Heart right ventricle (tissue), 16 donors: ENCODE measurements around the gene TMEM11. TPM values are rescaled to one million over a fixed set of nuclear protein-coding genes. Genes with fewer than 3 reads are reported as not detected.
A peak's percentile ranks its signal among the peaks of the same experiment; 100 is the strongest.

Experiments used
- ATAC-seq, 8 donors: fragments of 200-7000 bp; cut with Tn5 transposase; one replicate each; pipeline ENCODE4 v1.9.1; 2020; ENCODE audit warnings: mild to moderate bottlenecking in 8 of 8, moderate library complexity in 8 of 8, moderate number of reproducible peaks in 1 of 8
- DNase-seq, 2 donors: peaks; one replicate each; pipeline ENCODE4 v3.0.0-alpha.2; 2020
- H3K27ac ChIP-seq, 10 donors: fragments of 200-600 bp; sonication (generic) in 2 of 10; one replicate each; pipeline versions ENCODE4 v1.5.0 to v1.8.0; 2020 to 2022; ENCODE audit warnings: mild to moderate bottlenecking in 3 of 10
- H3K27me3 ChIP-seq, 7 donors: fragments of 200-600 bp; one replicate each; pipeline ENCODE4 v1.8.0; 2021 to 2022; ENCODE audit warnings: mild to moderate bottlenecking in 2 of 7
- H3K36me3 ChIP-seq, 9 donors: fragments of 200-600 bp; sonication (generic) in 1 of 9; one replicate each; pipeline versions ENCODE4 v1.5.0 to v1.8.0; 2020 to 2022; ENCODE audit warnings: mild to moderate bottlenecking in 2 of 9
- H3K4me1 ChIP-seq, 9 donors: fragments of 200-600 bp; sonication (generic) in 1 of 9; one replicate each; pipeline versions ENCODE4 v1.5.0 to v1.8.0; 2020 to 2022; ENCODE audit warnings: mild to moderate bottlenecking in 4 of 9
- H3K4me3 ChIP-seq, 10 donors: fragments of 200-600 bp; sonication (generic) in 2 of 10; one replicate each; pipeline versions ENCODE4 v1.5.0 to v1.8.0; 2020 to 2022; ENCODE audit warnings: mild to moderate bottlenecking in 7 of 10, moderate library complexity in 2 of 10
- H3K9me3 ChIP-seq, 11 donors: fragments of 200-600 bp in 10 of 11; sonication (generic) in 2 of 11; one replicate each; pipeline versions ENCODE4 v1.5.0 to v1.8.0; 2013 to 2022; ENCODE audit warnings: mild to moderate bottlenecking in 2 of 11, control low read depth in 1 of 11, moderate library complexity in 1 of 11
- WGBS, 2 donors: extraction: QIAGEN DNeasy Blood & Tissue Kit; methylation state at CpG; one replicate each; pipeline ENCODE4 v1.1.7; 2013; ENCODE audit warnings: inconsistent platforms in 1 of 2; 5-methylcytosine and 5-hydroxymethylcytosine counted together
- intact Hi-C, 10 donors: fragments of 100-400 bp; cut with DNase I; formaldehyde crosslinking; loops; one replicate each; pipeline versions ENCODE4 v1.11.1 to v1.14.2; 2022
- polyA plus RNA-seq, 2 donors: library from polyadenylated mRNA; stranded (reverse); fragments of 200-250 nt; gene quantifications; one replicate each; pipeline ENCODE4 v1.2.3, GENCODE V29; 2013
- total RNA-seq, 10 donors: library from RNA; stranded (reverse); fragmentation: NEBNext Ultra II Directional in 3 of 10; extraction: Animal tissue kit (Norgen Biotek cat#: 25700) in 3 of 10; gene quantifications; one replicate each; pipeline versions ENCODE4 v1.2.1 to v1.2.4, GENCODE V29; 2021 to 2023
- TF ChIP-seq, protein P1 (sequence below), 9 donors: fragments of 200-600 bp; sonication (generic) in 2 of 9; IDR thresholded peaks; one replicate each; pipeline versions ENCODE4 v1.5.0 to v1.8.0; 2021 to 2022; ENCODE audit warnings: antibody characterized with exemption in 9 of 9, mild to moderate bottlenecking in 5 of 9, moderate library complexity in 1 of 9
- donor health status: Arrhythmogenic right ventricular cardiomyopathy.
- donor health status: ischemic (EF 13 %, LVEDD 7.1; RV severe dilation, severe dysfunction).
- donor health status: healthy with polysubstance abuse.
- donor health status: DM: no; HTN: yes; CAD: no.
- donor health status: DM: no; HTN: no; CAD: no.
- donor health status: ischemic (EF 25% LVEDD 6.9; RV normal size, moderate dysfunction).
- donor health status: ischemic (EF 25% LVEDD 5.7; RV mildly dilated, moderate dysfunction).
- donor health status: healthy.
- donor health status: DM: yes; HTN: yes; CAD: no.
- donor health status: Ischemic cardiomyopathy.
- donor health status: ischemic (EF 35%, LVEDD 5.7; RV mildly dilated, moderate dysfunction).
- donor health status: nonischemic (EF 11% LVEDD 7.7; RV severe dilation, severe dysfunction).
- donor health status: DM: yes; HTN: yes; CAD: no.
- donor health status: PGD.
- donor health status: ischemic (EF 29% LVEDD 5.4; RV normal size, mild dysfunction).
- donor health status: nonischemic (EF 23%, LVEDD 6.1; RV moderate dilation, normal function).

Gene TMEM11
- total and polyA plus RNA-seq, 12 donors, result 20.8 to 54.1 (median 29.0) TPM

- peaks cover 43 to 82% (median 65%) of the 10 kb centered on the region in 9 donors for H3K4me1 ChIP-seq
- 55 to 61% methylated on average over 17 of the region's 17 CpGs for WGBS, 2 donors
- peak overlapping the region in 8 of 10 donors; percentile 9 to 62 (median 38) for H3K27ac ChIP-seq
- TF ChIP-seq, protein P1, sequence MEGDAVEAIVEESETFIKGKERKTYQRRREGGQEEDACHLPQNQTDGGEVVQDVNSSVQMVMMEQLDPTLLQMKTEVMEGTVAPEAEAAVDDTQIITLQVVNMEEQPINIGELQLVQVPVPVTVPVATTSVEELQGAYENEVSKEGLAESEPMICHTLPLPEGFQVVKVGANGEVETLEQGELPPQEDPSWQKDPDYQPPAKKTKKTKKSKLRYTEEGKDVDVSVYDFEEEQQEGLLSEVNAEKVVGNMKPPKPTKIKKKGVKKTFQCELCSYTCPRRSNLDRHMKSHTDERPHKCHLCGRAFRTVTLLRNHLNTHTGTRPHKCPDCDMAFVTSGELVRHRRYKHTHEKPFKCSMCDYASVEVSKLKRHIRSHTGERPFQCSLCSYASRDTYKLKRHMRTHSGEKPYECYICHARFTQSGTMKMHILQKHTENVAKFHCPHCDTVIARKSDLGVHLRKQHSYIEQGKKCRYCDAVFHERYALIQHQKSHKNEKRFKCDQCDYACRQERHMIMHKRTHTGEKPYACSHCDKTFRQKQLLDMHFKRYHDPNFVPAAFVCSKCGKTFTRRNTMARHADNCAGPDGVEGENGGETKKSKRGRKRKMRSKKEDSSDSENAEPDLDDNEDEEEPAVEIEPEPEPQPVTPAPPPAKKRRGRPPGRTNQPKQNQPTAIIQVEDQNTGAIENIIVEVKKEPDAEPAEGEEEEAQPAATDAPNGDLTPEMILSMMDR (IDR thresholded peaks at IDR 0.05), result no peak
- H3K4me3 ChIP-seq, result no peak overlapping the region
- peak; percentile 48 to 56 for DNase-seq
- peaks cover 0 to 53% (median 0%) of the 10 kb centered on the region in 9 donors for H3K36me3 ChIP-seq
- H3K27me3 ChIP-seq, result no peaks in the 10 kb centered on the region
- no peaks in the 10 kb centered on the region for H3K9me3 ChIP-seq
- intact Hi-C loops, result loop anchor here in 8 of 10 donors (5.0 to 10.0 kb wide), 9 partner anchors 37 to 185 kb away; partner anchors contain the start of genes DHRS7B (in 7 of the 8), MAP2K3 (in 2 of the 8) and NATD1 (in 1 of the 8)
- peak in 5 of 8 donors; percentile 3 to 52 (median 23) for ATAC-seq
These were observed 4.3 kb downstream of the TMEM11 start for GRCh38 chr17:21209511-21210175.

- ATAC-seq (no peak), DNase-seq (no peak)
- Histone ChIP-seq H3K4me1 (peaks cover 44 to 94% (median 64%) of the 10 kb centered on the region in 9 donors), H3K4me3 (no peak overlapping the region), H3K27me3 (no peaks in the 10 kb centered on the region), H3K9me3 (no peaks in the 10 kb centered on the region), H3K27ac (peak overlapping the region in 2 of 10 donors; percentile 36 to 62), H3K36me3 (peaks cover 0 to 55% (median 0%) of the 10 kb centered on the region in 9 donors)
- TF ChIP-seq, protein P1 (IDR thresholded peaks at IDR 0.05), result no peak
- WGBS, 2 donors, result 62 to 71% methylated on average over 7 of the region's 7 CpGs
- intact Hi-C loops, result loop anchor here in 3 of 10 donors (5.0 to 10.0 kb wide), 4 partner anchors 36 to 184 kb away; partner anchors contain the start of gene DHRS7B (in 1 of the 3)
These were observed 5.6 kb downstream of the TMEM11 start for GRCh38 chr17:21208352-21208751.

DNA sequence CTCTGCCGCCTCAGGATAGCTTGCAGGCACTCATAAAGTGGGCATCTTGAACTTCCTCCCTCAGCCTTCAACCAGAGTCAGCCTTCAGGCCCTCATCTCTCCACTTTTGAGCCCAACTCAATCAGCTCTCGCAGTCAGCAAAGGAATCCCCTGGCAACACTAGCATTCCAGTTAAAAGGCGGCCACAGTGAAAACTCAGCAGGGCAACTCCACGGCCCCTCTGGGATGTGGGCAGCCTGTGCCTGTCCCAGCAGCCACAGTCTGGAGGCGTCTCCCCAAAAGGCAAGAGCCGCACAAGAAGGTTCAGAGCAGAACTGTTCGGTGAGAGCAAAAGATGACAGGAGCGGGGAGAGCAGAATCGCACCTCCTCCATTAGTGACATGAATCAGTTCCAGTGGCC, 9.0 kb downstream of the TMEM11 start:
- DNase-seq (no peak), ATAC-seq (no peak)
- no peak overlapping the region for H3K27ac ChIP-seq
- peaks cover 18 to 88% (median 62%) of the 10 kb centered on the region in 9 donors for H3K4me1 ChIP-seq
- H3K4me3 ChIP-seq, result no peak overlapping the region
- peaks cover 0 to 67% (median 0%) of the 10 kb centered on the region in 9 donors for H3K36me3 ChIP-seq
- no peaks in the 10 kb centered on the region for H3K9me3 ChIP-seq
- H3K27me3 ChIP-seq, result no peaks in the 10 kb centered on the region
- TF ChIP-seq, protein P1 (IDR thresholded peaks at IDR 0.05), result no peak
- WGBS, 2 donors, result 73 to 77% methylated on average over 9 of the region's 9 CpGs
- intact Hi-C loops, result loop anchor here in 3 of 10 donors (5.0 to 10.0 kb wide), 4 partner anchors 33 to 180 kb away; partner anchors contain the start of gene DHRS7B (in 1 of the 3)

DNA sequence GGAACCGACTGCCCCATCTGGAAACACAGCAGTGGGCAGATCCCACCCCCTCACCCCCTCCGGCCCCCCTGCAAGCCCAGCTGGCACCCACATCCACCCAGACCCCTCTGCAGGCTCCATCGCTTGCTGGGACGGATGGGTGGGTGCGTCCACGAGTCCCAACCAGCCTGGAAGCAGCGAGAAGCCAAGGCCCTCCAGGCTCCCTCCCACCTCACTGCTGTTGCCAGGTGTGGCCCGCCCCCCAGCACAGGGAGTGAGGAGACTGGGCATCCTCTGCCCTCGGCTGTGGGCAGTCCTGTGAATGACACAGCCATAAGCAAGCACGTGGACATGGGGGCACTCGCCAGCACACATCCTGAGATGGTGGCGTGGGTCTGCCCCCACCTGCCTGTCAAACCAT, 11.4 kb downstream of the TMEM11 start:
- DNase-seq (no peak), ATAC-seq (no peak)
- TF ChIP-seq, protein P1 (IDR thresholded peaks at IDR 0.05), result no peak
- H3K4me3 ChIP-seq, result no peak overlapping the region
- no peaks in the 10 kb centered on the region for H3K27me3 ChIP-seq
- WGBS, 2 donors, result 87 to 91% methylated on average over 12 of the region's 12 CpGs
- H3K36me3 ChIP-seq, result peaks cover 0 to 59% (median 11%) of the 10 kb centered on the region in 9 donors
- peaks cover 7 to 74% (median 48%) of the 10 kb centered on the region in 9 donors for H3K4me1 ChIP-seq
- H3K9me3 ChIP-seq, result no peaks in the 10 kb centered on the region
- H3K27ac ChIP-seq, result no peak overlapping the region
- intact Hi-C loops, result loop anchor here in 1 of 10 donors (10.0 kb wide), 1 partner anchor 178 kb away; no protein-coding TSS in a partner anchor
